Liver (tissue), 3 donors: ENCODE data around the gene MRAP.

Experiments used
- CTCF ChIP-seq: fragments of 150-350 bp; IDR thresholded peaks from 2 replicates; pipeline ENCODE4 v1.5.1; 2017; ENCODE audit warnings: improper control_type of control experiment, low read depth, low read length; ENCODE audit not compliant: missing input control
- EGR1 ChIP-seq, 2 donors: IDR thresholded peaks; 2 replicates each; pipeline ENCODE4 v1.6.1; 2016 to 2018; ENCODE audit warnings: antibody characterized with exemption in 2 of 2, low read depth in 2 of 2
- GABPA ChIP-seq, 2 donors: IDR thresholded peaks in 1 of 2; conservative IDR thresholded peaks in 1 of 2; 2 replicates each; pipeline ENCODE4 v1.6.1; 2016; ENCODE audit warnings: antibody characterized with exemption in 2 of 2, mild to moderate bottlenecking in 1 of 2, moderate library complexity in 1 of 2
- JUND ChIP-seq, 2 donors: IDR thresholded peaks; 2 replicates each; pipeline ENCODE4 v1.6.1; 2016; ENCODE audit warnings: antibody characterized with exemption in 2 of 2
- MAX ChIP-seq: IDR thresholded peaks from 2 replicates; pipeline ENCODE4 v1.6.1; 2016; ENCODE audit warnings: antibody characterized with exemption
- RAD21 ChIP-seq, 2 donors: IDR thresholded peaks; 2 replicates each; pipeline ENCODE4 v1.6.1; 2016; ENCODE audit warnings: antibody characterized with exemption in 2 of 2, mild to moderate bottlenecking in 2 of 2
- SP1 ChIP-seq: IDR thresholded peaks from 2 replicates; pipeline ENCODE4 v1.6.1; 2018; ENCODE audit warnings: antibody characterized with exemption, mild to moderate bottlenecking
- TAF1 ChIP-seq: conservative IDR thresholded peaks from 2 replicates; pipeline ENCODE4 v1.6.1; 2016; ENCODE audit warnings: antibody characterized with exemption, mild to moderate bottlenecking
- YY1 ChIP-seq: IDR thresholded peaks from 2 replicates; pipeline ENCODE4 v1.6.1; 2016; ENCODE audit warnings: antibody characterized with exemption, mild to moderate bottlenecking
- TF ChIP-seq, protein P1 (sequence below): IDR thresholded peaks from 2 replicates; pipeline ENCODE4 v1.6.1; 2016; ENCODE audit warnings: antibody characterized with exemption
- donor health status: healthy.
- donor health status: healthy.

GRCh38 chr21:32319012-32319411, 20.4 kb downstream of the MRAP start:
- no peak for TF ChIP-seq YY1
- no peak for TF ChIP-seq CTCF
- TF ChIP-seq, protein P1, sequence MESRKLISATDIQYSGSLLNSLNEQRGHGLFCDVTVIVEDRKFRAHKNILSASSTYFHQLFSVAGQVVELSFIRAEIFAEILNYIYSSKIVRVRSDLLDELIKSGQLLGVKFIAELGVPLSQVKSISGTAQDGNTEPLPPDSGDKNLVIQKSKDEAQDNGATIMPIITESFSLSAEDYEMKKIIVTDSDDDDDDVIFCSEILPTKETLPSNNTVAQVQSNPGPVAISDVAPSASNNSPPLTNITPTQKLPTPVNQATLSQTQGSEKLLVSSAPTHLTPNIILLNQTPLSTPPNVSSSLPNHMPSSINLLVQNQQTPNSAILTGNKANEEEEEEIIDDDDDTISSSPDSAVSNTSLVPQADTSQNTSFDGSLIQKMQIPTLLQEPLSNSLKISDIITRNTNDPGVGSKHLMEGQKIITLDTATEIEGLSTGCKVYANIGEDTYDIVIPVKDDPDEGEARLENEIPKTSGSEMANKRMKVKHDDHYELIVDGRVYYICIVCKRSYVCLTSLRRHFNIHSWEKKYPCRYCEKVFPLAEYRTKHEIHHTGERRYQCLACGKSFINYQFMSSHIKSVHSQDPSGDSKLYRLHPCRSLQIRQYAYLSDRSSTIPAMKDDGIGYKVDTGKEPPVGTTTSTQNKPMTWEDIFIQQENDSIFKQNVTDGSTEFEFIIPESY = no peak
- no peak for TF ChIP-seq GABPA (IDR thresholded peaks at IDR 0.05 in 1 of 2, conservative IDR thresholded peaks at IDR 0.05 in 1 of 2)
- TF ChIP-seq MAX = no peak
- TF ChIP-seq SP1 = no peak
- TF ChIP-seq EGR1 (IDR thresholded peaks at IDR 0.05; ENCODE audit: low read depth in 2 of 2) = no peak
- TF ChIP-seq JUND (IDR thresholded peaks at IDR 0.05) = no peak
- TF ChIP-seq TAF1 = no peak
- TF ChIP-seq RAD21 (IDR thresholded peaks at IDR 0.05) = no peak
